Adrenal gland (tissue), 12 donors: ENCODE measurements around the gene SNED1. TPM values are rescaled to one million over a fixed set of nuclear protein-coding genes. Genes with fewer than 3 reads are reported as not detected.

Experiments used
- DNase-seq, 7 donors: peaks; one replicate each; pipeline ENCODE4 v3.0.0-alpha.2; 2019 to 2020
- H3K27ac ChIP-seq, 5 donors: fragments of 200-600 bp; sonication (generic) in 4 of 5; 1 replicate in 3 of 5; 2 replicates in 2 of 5; pipeline versions ENCODE4 v1.5.1 to v1.8.0; 2016 to 2020; ENCODE audit warnings: mild to moderate bottlenecking in 1 of 5
- H3K27me3 ChIP-seq: fragments of 200-600 bp; 2 replicates; pipeline ENCODE4 v1.8.0; 2021
- H3K36me3 ChIP-seq, 2 donors: fragments of 200-600 bp; replicated peaks in 1 of 2; 1 replicate in 1 of 2; 2 replicates in 1 of 2; pipeline versions ENCODE4 v1.5.1 to v1.8.0; 2018 to 2022
- H3K4me1 ChIP-seq, 2 donors: fragments of 200-600 bp; replicated peaks in 1 of 2; 1 replicate in 1 of 2; 2 replicates in 1 of 2; pipeline versions ENCODE4 v1.5.1 to v1.8.0; 2018 to 2021
- H3K4me3 ChIP-seq, 4 donors: fragments of 200-600 bp; sonication (generic) in 3 of 4; one replicate each; pipeline ENCODE4 v1.5.1; 2016 to 2018
- H3K9me3 ChIP-seq, 3 donors: fragments of 200-600 bp; sonication (generic) in 1 of 3; replicated peaks in 1 of 3; 1 replicate in 2 of 3; 2 replicates in 1 of 3; pipeline versions ENCODE4 v1.5.1 to v1.8.0; 2016 to 2021
- POLR2A ChIP-seq, 2 donors: fragments of 450-650 bp; IDR thresholded peaks; one replicate each; pipeline ENCODE4 v1.6.1; 2017; ENCODE audit warnings: antibody characterized with exemption in 2 of 2, mild to moderate bottlenecking in 2 of 2, moderate library complexity in 1 of 2
- WGBS, 4 donors: extraction: QIAGEN DNeasy Blood & Tissue Kit in 2 of 4; methylation state at CpG; one replicate each; pipeline versions ENCODE4 v1.1.5 to v1.1.7; 2013 to 2017; 5-methylcytosine and 5-hydroxymethylcytosine counted together
- intact Hi-C, 2 donors: fragments of 100-400 bp; cut with DNase I; formaldehyde crosslinking; loops; one replicate each; pipeline versions ENCODE4 v1.14.1 to v1.15.0; 2022 to 2023
- polyA plus RNA-seq, 3 donors: library from polyadenylated mRNA; stranded (reverse); fragments of 200-250 nt in 2 of 3; fragments of 350-450 nt in 1 of 3; fragmentation: Illumina TruSeq in 1 of 3; extraction: RNeasy Lipid Tissue Mini Kit (QIAGEN cat#74804) in 1 of 3; gene quantifications; one replicate each; pipeline ENCODE4 v1.2.3, GENCODE V29; 2013 to 2014
- total RNA-seq, 9 donors: library from RNA; depleted of rRNA in 4 of 9; stranded (reverse); fragments of >200 nt in 4 of 9; fragments of 120-200 nt in 1 of 9; fragmentation: NEBNext Ultra II Directional in 1 of 9; extraction: Animal tissue kit (Norgen Biotek cat#: 25700) in 1 of 9; gene quantifications; one replicate each; pipeline versions ENCODE4 v1.1.0 to v1.2.4, GENCODE V29; 2013 to 2023
- TF ChIP-seq, protein P1 (sequence below), 6 experiments: fragments of 450-650 bp in 4 of 6; fragments of 200-600 bp in 2 of 6; sonication (generic) in 1 of 6; IDR thresholded peaks; 1 replicate in 5 of 6; 2 replicates in 1 of 6; pipeline versions ENCODE4 v1.5.1 to v1.8.0; 2016 to 2021; ENCODE audit warnings: antibody characterized with exemption in 6 of 6, mild to moderate bottlenecking in 2 of 6, moderate library complexity in 1 of 6
- donor health status: healthy with polysubstance abuse.
- donor health status: Bipolar disorder and iron deficiency.
- donor health status: DM: yes; HTN: yes; CAD: no.
- donor health status: DM: no; HTN: no; CAD: no.
- donor health status: DM: no; HTN: no; CAD: no.
- donor health status: DM: yes; HTN: yes; CAD: no.

Gene SNED1
- total and polyA plus RNA-seq, 12 donors: 3.1 to 59.5 (median 22.9) TPM

DNA sequence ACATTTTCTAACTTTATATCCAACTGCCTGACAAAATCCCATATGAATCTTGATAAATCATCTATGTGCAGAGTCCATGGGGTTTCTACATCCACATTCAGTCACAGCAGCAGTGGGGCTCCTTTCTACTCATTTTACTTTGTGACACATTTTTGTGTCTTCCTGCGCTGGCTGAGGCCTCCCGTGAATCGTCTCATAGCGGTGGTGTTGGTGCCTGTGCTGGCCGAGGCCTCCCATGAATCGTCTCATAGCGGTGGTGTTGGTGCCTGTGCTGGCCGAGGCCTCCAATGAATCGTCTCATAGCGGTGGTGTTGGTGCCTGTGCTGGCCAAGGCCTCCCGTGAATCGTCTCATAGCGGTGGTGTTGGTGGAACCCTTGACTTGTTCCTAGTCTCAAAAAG is 17.0 kb downstream of the SNED1 start:
- Histone ChIP-seq H3K4me3 (no peak overlapping the region), H3K36me3 (no peaks in the 10 kb centered on the region), H3K4me1 (peaks cover 3 to 4% of the 10 kb centered on the region in 2 donors), H3K9me3 (no peaks in the 10 kb centered on the region), H3K27ac (no peak overlapping the region), H3K27me3 (no peaks in the 10 kb centered on the region)
- peak in 3 of 7 donors; percentile 3 to 46 (median 19) for DNase-seq
- 75 to 95% (median 91%) methylated on average over 7 to 13 of the region's 13 CpGs for WGBS, 4 donors
- TF ChIP-seq, protein P1, sequence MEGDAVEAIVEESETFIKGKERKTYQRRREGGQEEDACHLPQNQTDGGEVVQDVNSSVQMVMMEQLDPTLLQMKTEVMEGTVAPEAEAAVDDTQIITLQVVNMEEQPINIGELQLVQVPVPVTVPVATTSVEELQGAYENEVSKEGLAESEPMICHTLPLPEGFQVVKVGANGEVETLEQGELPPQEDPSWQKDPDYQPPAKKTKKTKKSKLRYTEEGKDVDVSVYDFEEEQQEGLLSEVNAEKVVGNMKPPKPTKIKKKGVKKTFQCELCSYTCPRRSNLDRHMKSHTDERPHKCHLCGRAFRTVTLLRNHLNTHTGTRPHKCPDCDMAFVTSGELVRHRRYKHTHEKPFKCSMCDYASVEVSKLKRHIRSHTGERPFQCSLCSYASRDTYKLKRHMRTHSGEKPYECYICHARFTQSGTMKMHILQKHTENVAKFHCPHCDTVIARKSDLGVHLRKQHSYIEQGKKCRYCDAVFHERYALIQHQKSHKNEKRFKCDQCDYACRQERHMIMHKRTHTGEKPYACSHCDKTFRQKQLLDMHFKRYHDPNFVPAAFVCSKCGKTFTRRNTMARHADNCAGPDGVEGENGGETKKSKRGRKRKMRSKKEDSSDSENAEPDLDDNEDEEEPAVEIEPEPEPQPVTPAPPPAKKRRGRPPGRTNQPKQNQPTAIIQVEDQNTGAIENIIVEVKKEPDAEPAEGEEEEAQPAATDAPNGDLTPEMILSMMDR (IDR thresholded peaks at IDR 0.05): no peak
- TF ChIP-seq POLR2A (IDR thresholded peaks at IDR 0.05): no peak
- intact Hi-C loops: no loop called here

DNA sequence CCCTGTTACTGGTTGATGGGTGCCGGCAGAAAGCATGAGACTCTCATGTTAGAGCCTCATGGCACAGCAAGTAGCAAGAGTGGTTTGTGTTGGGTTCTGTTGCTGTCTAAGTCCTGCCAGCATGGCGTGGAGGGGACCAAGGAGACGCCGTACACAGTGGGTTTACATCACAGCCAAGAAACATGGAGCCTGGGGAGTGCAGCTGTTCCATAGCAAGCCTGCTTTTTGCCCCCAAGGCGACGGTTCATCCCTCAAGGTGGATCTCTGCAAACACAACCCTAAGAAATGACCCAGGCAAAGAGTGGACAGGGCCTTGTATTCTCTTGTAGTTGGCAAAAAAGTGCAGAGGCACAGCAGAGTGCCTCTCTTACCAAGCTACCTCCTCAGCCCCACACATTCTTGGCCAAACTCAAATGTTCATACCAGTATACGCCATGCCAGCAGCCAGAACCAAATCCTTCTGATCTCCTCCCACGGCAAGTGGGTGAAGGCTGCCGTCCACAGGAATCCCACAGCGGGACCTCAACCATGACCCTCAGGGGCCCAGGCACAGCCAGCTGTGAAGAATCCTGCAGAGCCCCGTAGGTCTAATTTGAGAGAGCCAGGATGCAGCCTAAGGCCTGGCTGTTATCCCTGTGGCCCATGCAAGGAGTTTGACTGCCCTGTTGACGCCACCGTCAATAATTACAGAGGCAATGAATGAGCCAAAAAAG is 19.0 kb downstream of the SNED1 start:
- intact Hi-C loops: no loop called here
- TF ChIP-seq, protein P1 (IDR thresholded peaks at IDR 0.05): no peak
- no peak for TF ChIP-seq POLR2A (IDR thresholded peaks at IDR 0.05)
- H3K4me3 ChIP-seq: no peak overlapping the region
- 89 to 95% (median 93%) methylated on average over 10 to 13 of the region's 13 CpGs for WGBS, 4 donors
- H3K4me1 ChIP-seq: no peaks in the 10 kb centered on the region
- H3K36me3 ChIP-seq: no peaks in the 10 kb centered on the region
- H3K27me3 ChIP-seq: no peaks in the 10 kb centered on the region
- DNase-seq: peak in 1 of 7 donors; percentile 24
- no peaks in the 10 kb centered on the region for H3K9me3 ChIP-seq
- H3K27ac ChIP-seq: no peak overlapping the region

DNA sequence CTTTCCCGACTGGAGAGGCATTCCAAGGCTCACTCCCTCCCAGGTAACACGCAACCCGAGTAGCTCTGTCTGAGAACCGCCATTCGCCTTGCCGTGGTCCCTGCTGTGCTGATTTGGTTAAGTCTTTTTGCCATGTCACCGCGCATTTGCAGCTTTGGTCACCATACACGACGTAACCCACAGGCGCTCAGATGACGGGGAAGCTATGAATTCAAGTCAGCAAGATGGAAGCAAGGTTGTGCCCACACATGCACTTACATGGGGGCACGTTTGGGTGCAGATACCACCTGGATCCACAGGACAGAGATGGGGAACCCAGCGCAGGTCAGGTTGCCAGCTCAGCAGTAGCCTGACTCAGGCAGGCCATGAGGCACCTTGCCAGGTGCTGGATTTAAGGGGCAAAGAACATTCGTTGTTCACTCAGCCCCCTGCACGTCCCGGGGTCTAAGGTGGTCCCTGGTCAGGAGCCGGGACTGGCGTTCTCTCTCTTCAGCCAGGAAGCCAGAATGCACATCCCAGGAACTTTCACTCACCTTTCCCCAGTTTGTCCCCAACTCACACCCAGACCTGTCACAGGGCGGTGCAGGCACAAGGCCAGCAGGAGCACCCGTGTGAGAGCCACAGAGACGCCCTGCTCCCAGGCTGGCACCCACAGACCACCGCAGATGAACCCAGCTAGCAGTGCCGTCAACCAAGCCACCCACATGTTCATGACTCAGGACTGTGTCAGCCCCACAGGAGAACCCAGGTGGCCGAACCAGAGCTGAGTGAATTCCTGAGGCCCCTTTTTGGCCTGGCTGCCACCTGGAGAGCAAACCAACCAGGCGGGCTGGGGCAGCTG is 19.9 kb downstream of the SNED1 start:
- WGBS, 4 donors: 88 to 95% (median 93%) methylated on average over 15 to 26 of the region's 26 CpGs
- Histone ChIP-seq H3K4me1 (no peaks in the 10 kb centered on the region), H3K27me3 (no peaks in the 10 kb centered on the region), H3K36me3 (no peaks in the 10 kb centered on the region), H3K9me3 (no peaks in the 10 kb centered on the region), H3K4me3 (no peak overlapping the region), H3K27ac (no peak overlapping the region)
- peak in 2 of 7 donors; percentile 19 to 45 for DNase-seq
- TF ChIP-seq POLR2A (IDR thresholded peaks at IDR 0.05): no peak
- TF ChIP-seq, protein P1 (IDR thresholded peaks at IDR 0.05): no peak
- intact Hi-C loops: no loop called here

DNA sequence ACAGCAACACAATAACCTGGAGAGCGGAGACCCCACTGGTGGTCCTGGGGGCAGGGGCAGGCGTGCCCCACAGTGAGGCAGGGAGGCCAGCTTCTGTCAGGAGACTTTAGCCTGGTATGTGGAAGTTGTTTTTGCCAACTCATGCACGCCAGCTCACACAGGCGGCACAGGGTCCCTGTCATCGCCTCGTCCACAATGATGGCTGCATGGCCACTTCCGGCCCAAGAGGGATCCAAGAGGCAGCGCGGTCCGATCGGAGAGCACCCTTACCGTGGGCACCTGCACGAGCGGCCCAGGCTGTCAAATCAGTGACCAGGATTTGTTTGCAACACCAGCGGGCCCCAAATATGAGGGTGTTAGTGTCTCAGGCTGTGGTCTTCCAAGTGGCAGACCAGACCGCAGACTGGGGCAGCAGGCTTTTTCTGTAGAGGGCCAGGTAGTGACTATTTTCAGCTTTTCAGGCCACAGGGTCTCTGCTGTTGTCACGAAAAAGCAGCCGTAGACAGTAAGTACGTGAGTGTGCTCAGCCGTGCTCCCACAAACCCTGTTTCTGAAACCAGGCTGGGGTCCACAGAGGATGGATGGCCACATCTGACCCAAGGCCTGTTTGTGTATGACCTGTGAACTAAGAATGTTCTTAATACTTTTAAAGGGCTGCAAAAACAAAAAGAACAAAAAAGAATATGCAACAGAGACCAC is 21.2 kb downstream of the SNED1 start:
- no peaks in the 10 kb centered on the region for H3K36me3 ChIP-seq
- peak in 1 of 7 donors; percentile 35 for DNase-seq

More for the DNA sequence above, 21.2 kb downstream of the SNED1 start:
- Histone ChIP-seq H3K4me3 (no peak overlapping the region), H3K27me3 (no peaks in the 10 kb centered on the region), H3K4me1 (no peaks in the 10 kb centered on the region), H3K27ac (no peak overlapping the region), H3K9me3 (no peaks in the 10 kb centered on the region)
- 93 to 97% (median 96%) methylated on average over 20 of the region's 20 CpGs for WGBS, 4 donors
- intact Hi-C loops: no loop called here
- TF ChIP-seq, protein P1 (IDR thresholded peaks at IDR 0.05): no peak
- no peak for TF ChIP-seq POLR2A (IDR thresholded peaks at IDR 0.05)
